GM21367 (cell line): Measurements from ENCODE around the gene IGIP.
A peak's percentile ranks its signal among the peaks of the same experiment; 100 is the strongest.

Source experiments
- ATAC-seq: cut with Tn5 transposase; IDR thresholded peaks from one replicate; pipeline ENCODE4 v1.9.1; 2021; ENCODE audit not compliant: unreplicated experiment

IGIP gene

DNA sequence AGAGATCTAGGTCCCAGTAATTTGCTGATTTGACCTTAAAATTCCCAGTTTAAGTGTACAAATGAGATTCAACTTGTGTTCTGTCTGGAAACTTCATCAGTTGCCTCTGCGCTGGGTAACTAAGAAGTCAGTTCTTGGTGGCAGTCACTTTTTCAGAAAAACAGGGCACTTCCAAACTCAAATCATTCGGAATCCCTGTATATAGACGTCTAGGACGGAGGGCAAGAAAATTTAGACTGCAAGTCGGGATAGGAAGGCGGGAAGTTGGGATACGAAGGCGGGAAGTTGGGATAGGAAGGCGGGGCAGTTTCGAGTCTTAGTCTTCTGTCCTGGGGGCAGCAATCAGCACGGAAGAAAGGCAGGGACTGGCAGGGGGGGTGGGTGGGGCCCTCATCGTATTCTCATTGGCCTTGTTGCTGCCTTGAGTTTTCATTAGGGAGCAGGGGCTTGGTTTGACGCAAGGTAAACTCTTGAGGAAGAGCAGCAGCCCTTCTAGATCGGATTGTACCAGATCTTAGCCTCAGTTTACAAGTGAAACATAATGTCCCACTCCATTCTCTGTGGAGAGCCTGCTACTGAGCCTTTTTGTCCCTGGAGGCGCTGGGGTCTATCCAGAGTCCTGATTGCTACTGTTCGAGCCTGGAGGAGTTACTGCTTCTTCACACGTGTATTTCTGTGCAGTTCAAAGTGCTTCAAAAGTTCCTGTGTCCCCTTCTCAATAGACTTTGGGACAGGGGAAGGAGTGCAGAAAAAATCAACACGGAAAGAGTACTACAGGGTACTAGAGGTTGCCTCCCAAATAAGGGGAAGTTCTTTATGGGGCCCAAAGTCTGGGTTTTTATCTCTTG, 14.5 kb upstream of the IGIP start:
- no peak for ATAC-seq

- ATAC-seq: no peak
These were observed 13.7 kb upstream of the IGIP start for GRCh38 chr5:140111859-140112551.

DNA sequence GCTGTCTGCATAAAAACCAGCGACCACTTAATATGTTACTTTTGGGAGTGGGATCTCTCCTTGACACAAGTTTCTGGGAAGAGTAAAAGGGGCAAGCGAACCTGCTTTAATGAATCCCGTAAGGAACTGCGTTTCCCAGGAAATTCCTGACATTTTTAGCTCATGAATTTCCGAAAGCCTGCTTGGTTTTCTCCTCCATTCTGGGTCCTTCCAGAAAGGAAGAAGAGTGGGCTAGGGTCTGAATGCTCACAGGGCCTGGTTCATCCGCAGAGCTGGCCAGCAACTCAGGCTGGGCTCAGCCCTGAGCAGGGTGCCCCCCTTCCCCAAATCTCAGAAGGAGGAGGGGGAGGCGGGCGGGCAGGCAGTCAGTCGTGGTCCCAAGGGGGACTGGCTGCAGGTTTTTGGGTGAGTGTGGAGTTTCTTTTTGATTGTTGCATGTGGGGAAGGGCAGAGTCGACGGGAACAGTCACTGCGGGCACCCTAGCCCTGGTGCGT, 13.0 kb upstream of the IGIP start:
- ATAC-seq: no peak

DNA sequence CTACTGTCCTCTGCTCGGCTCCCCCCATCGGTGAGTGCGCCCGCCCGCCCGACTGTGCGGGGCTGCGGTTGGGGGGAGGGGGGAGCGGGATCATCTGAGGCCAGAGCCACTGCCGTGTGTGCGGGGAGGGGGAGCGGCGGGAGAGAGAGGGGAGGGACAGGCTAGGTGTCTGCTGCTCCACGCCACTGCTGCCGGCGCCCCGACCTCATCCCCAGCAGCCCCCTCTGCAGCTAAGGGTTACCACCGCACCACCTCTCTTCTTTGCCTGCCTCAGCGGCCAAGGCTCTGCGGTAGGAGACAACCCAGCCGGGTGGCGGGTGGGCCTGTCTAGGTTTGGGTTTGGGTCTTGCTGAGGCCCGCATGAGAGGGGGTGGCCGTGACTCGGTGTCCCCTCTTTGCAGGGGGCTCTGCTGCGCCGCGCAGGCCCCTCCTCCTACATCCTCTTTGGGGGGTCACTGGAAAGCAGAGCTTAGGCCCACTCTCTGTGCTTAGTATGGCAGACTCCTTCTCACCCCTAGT, 12.5 kb upstream of the IGIP start:
- no peak for ATAC-seq

DNA sequence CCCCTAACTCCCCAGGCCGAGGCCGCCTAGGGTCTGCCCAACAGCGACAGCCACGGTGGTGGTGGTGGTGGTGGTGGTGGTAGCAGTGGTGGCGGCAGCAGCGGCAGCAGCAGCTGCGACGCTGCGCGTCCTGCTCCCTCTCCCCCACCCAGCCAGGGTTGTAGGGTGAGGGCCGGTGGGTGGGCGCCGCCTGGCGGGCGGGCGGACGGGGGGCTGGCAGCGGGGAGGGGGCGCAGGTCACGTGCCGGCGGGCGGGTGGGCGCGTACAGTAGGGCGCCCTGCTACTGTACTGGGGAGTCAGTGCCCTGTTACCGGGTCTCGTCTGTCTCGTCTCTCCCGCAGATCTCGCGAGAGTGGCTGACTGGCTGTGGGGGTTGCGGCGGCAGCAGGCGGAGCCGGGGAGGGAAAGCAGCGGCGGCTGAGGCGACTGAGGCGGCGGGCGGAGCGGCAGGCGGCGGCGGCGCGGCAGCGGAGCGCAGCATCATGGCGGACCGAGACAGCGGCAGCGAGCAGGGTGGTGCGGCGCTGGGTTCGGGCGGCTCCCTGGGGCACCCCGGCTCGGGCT, 12.0 kb upstream of the IGIP start, which contains the start of gene PURA:
PURA (plus strand) TSS at position 411 of the 565 bp plus-strand sequence; CDS start at position 484, 73 bp downstream.
- ATAC-seq: peak; percentile 66

DNA sequence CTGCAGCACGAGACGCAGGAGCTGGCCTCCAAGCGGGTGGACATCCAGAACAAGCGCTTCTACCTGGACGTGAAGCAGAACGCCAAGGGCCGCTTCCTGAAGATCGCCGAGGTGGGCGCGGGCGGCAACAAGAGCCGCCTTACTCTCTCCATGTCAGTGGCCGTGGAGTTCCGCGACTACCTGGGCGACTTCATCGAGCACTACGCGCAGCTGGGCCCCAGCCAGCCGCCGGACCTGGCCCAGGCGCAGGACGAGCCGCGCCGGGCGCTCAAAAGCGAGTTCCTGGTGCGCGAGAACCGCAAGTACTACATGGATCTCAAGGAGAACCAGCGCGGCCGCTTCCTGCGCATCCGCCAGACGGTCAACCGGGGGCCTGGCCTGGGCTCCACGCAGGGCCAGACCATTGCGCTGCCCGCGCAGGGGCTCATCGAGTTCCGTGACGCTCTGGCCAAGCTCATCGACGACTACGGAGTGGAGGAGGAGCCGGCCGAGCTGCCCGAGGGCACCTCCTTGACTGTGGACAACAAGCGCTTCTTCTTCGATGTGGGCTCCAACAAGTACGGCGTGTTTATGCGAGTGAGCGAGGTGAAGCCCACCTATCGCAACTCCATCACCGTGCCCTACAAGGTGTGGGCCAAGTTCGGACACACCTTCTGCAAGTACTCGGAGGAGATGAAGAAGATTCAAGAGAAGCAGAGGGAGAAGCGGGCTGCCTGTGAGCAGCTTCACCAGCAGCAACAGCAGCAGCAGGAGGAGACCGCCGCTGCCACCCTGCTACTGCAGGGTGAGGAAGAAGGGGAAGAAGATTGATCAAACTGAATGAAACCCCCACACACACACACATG, 11.2 kb upstream of the IGIP start:
- ATAC-seq: peak; percentile 30

- ATAC-seq: no peak
These were observed 10.6 kb upstream of the IGIP start for GRCh38 chr5:140115186-140115500.

DNA sequence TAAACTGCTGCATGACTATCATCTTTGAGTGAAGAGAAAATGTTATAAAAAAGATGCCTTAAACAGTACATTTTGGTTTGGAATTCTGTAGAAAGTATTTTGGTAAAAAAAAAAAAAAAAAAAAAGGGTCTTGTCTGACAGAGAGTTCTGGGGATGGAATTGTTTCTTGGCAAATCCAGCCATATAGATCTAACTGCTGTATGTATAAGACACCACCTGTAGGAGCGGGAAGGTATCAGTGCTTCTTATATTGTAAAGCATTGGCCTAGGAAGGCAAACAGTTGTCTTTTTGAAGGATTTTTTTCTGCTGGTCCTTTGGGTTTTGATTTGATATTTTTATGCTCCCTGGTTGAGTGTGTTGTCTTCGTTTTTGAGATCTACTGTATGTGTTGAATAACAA, 9.0 kb upstream of the IGIP start:
- no peak for ATAC-seq

- ATAC-seq: no peak
These were observed 8.2 kb upstream of the IGIP start for GRCh38 chr5:140117523-140117922.

GRCh38 chr5:140118302-140118936, 7.3 kb upstream of the IGIP start:
- ATAC-seq: no peak

- no peak for ATAC-seq
These were observed 727 bp downstream of the IGIP start for GRCh38 chr5:140126315-140127012.

DNA sequence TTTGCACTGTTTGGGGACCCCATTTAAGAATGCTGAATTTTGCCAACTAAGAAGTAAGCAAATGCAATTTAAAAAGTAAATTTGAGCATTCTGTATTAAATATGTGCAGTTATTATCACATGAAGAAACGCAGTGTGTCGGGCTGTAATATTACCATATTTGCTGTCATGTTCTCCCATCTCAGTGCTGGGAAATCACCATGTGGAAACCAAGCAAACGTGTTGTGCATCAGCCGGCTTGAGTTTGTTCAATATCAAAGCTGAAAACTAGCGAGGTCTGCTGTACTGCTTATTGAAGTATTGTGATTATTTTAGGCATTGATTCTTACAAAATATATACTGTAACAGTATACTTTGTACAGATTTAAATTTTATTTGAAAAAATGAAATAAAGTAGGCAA, 2.6 kb downstream of the IGIP start:
- no peak for ATAC-seq

DNA sequence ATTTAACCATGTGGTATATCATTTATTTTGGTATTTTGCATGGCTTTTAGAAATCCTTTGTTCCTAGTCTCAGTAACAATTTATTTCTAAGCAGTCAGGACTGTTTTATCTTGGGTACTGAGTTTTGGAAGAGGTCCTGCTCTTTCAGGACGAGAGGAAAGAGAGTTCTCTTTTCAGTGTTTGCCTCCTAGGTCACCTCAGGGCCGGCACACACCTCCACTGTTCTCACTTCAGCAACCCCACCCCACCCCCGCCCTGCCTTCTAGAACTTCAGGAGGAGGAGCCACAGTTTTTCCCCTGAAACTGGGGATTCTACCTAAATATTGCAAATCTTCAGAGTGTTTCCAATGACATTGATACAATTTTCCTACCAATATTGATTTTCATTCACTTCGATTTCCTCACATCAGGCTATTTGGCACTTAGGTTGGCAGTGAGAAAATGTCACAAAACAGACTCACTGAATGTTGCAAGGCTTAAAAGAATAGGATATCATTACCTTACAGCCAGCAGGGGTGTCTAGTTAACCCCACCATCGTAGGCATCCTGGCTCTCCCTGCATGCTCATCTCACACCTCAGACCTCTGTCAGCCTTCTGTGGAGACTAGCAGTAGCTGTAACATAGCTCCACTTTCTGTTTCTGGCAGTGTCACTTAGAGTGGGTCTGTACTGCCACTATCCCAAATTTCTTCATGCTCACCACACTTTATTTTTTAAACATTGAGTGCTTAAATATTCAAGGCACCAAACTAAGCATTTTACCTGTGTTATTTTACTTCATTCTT, 5.4 kb downstream of the IGIP start:
- no peak for ATAC-seq

DNA sequence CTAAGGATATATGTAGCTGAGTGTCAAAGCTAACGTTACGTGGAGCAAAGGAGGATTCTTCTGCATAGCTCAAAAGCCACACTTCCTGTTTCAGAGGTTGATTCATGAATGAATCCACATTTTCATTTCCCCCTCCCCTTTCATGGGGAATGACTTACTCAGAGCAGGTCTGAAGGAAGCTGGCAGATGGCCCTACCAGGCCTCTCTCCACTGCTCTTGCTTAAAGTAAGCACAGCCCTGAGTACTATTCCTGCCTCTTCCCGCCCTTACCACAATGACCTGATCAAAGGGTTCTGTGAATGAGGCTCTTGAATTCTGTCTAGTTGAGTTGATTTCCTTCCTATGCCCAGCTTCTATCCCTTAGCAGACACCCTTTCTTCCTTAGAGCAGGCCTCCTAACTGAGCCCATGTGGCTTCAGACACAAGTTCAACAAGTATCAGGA, 6.3 kb downstream of the IGIP start:
- ATAC-seq: no peak

DNA sequence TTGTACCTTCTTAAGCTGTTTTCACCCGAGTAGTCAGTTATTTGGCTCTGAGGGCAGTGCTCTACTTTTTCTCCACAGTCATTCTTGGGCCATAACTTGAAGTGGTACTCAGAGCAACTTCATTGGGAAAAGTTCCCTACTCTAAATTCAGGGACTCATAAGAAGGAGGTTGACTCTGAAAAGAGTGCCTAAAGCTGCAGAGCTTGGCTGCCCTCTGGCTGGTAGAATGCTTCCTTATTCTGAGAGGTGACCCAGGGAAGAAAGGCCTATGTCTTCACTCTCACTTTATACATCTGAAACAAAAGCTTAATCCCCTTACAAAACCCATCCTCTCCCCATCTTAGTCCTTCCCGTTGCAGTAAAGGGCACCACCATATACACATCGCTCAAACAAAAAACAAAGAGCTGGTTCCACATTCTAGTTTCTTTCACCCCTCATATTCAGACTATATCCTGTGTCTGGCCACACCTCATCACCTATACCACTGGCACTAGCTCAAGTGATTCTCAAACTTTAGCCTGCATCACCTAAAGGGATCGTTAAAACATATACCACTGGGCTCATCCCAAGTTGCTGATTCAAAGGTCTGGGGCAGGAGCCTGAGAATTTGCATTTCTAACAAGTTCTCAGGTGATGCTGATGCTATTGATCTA, 7.9 kb downstream of the IGIP start:
- ATAC-seq: no peak

- no peak for ATAC-seq
These were observed 8.7 kb downstream of the IGIP start for GRCh38 chr5:140134277-140134935.

DNA sequence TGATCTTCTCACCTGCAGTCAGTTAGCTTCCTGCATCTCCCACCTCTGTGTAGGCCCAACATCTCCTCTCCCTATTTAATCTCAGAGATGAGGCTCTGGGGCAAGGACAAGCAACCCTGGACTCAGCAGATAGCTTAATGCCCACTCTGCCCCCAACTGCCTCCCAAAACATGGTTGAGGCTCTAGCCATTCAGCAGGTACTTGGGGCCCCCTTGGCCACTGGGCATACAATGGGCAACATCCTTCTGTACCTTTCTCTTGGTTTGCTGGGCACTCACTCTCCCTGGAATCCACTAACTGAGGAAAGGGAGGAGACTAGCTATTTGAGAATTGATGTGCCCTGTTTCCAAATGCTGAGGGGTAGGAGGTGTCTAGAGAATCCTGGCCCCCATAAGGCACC, 9.4 kb downstream of the IGIP start:
- no peak for ATAC-seq

GRCh38 chr5:140136624-140137023, 10.9 kb downstream of the IGIP start:
- no peak for ATAC-seq
